GM12801 (cell line): Measurements from ENCODE around the gene APOBEC3H.
"Not testable (repeated sequence)": the region's sequence is repeated elsewhere in the genome, so short reads cannot be mapped to it uniquely, and the experiment has no call there.

ENCODE experiments used
- TF ChIP-seq, protein P1 (sequence below): IDR thresholded peaks from one replicate; pipeline ENCODE4 v1.5.1; 2011; ENCODE audit warnings: control low read depth; ENCODE audit not compliant: insufficient read length; ENCODE audit errors: extremely low read depth

Gene APOBEC3H

DNA sequence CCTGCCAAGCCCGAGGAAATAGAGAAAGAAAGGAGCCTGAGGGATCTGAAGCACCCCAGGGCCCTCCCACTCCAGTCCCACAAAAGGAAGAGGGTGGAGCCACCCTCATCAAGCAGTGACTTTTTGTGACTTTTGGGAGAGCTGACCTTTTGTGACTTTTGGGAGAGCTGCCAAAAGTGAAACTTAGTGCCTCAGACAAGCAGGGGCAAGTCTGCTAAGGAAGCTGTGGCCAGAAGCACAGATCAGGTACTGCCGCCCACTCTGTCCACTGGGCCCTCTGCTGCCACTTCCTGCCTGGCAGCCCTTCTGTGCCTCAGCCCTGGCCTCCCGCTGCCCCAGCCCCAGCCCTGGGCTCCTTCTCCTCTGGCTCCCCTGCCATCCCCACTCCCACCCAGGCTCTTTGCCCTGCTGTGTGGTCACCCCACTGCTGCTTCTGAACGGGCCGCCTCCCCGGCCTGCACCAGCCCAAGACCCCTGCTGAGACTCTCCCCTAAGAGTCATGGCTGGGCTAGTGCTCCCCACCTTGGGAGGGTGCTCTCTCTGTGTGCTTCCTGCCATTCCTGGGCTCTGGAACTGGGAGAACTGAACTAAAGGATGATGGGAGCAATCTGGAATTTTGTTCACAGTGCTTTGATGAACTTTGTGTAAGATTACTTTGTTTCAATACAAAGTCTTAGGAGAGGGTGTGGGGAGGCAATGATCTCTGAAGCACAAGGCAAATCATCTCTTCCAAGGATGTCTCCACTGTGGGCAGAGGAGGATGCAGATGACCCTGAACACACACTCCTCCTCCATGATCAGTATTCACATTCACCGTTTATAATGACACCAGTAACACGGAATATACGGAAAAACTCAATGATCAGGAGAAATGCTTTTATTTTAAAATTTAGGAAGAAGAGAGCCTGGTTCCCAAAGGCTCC is at the start of gene APOBEC3H:
Gene APOBEC3H (plus strand): TSS at position 147 of the 923 bp plus-strand sequence. CDS start 3,035 bp downstream, outside the sequence.
- TF ChIP-seq, protein P1, sequence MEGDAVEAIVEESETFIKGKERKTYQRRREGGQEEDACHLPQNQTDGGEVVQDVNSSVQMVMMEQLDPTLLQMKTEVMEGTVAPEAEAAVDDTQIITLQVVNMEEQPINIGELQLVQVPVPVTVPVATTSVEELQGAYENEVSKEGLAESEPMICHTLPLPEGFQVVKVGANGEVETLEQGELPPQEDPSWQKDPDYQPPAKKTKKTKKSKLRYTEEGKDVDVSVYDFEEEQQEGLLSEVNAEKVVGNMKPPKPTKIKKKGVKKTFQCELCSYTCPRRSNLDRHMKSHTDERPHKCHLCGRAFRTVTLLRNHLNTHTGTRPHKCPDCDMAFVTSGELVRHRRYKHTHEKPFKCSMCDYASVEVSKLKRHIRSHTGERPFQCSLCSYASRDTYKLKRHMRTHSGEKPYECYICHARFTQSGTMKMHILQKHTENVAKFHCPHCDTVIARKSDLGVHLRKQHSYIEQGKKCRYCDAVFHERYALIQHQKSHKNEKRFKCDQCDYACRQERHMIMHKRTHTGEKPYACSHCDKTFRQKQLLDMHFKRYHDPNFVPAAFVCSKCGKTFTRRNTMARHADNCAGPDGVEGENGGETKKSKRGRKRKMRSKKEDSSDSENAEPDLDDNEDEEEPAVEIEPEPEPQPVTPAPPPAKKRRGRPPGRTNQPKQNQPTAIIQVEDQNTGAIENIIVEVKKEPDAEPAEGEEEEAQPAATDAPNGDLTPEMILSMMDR = no peak

DNA sequence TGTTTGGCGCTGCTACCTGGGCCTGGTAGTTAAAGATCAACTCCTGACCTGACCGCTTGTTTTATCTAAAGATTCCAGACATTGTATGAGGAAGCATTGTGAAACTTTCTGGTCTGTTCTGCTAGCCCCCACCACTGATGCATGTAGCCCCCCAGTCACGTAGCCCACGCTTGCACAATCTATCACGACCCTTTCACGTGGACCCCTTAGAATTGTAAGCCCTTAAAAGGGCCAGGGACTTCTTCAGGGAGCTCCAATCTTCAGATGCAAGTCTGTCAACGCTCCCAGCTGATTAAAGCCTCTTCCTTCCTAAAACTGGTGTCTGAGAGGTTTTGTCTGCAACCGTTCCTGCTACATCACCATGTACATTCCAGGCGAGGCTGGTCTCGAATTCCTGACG is 41.4 kb upstream of the APOBEC3H start:
- TF ChIP-seq, protein P1 = no peak

DNA sequence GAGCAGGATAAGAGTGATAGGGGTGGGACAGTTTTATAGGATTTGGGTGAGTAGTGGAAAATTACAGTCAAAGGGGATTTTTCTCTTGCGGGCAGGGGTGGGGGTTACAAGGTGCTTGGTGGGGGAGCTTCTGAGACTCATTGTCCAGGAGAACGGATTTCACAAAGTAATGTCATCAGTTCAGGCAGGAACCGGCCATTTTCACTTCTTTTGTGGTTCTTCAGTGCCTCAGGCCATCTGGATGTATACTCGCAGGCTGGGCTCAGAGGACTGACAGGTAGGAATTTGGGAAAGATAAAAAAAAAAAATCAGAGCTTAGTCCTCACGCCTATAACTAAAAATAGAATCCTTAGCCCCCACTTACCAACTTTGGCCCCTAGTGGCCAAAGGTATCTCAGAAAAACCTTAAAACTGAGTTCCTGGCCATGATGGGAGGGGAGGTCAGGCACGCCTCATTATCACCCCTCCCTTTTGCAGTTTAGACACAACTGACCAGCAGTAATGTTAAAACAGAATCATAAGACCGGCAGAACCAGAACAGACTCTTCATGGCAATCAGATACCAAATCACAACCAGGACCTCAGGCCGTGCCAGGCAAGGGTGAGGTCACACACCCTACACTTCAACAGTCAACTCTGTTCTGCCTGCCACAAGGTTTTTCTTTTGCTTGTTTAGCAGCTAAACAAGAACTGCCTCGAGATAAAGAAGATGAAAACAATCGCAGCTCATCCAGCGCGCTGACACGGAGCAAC is 28.8 kb upstream of the APOBEC3H start:
- TF ChIP-seq, protein P1 = no peak

DNA sequence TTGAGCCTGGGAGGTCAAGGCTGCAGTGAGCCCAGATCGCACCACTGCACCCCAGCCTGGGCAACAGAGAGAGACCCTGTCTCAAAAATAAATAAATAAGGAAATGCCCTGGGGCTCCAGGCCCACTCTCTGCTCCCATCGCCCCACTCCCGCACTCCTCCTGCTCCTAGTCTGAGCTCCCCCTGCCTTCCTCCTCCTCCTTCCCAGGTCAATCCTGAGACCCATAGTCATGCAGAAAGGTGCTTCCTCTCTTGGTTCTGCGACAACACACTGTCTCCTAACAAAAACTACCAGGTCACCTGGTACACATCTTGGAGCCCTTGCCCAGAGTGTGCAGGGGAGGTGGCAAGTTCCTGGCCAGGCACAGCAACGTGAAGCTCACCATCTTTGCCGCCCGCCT is 26.9 kb upstream of the APOBEC3H start:
- TF ChIP-seq, protein P1 = no peak

DNA sequence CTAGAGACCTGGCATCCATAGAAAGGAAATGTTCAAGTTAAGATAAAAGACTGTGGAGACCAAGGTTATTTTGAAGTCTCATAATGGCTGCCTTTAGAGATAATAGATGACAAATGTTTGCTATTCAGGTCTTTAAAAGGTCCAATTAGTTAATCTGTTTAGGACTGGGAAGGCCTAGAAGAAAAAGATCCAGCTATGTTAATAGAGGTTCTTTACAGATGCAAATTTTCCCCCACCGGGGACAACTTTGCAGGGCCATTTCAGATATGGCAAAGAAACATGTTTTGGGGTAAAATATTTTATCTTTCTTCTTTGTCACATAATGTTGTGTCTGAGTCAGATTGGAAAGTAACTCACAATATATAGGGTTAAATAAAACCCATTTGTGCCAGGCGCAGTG is 23.1 kb upstream of the APOBEC3H start:
- TF ChIP-seq, protein P1 = no peak

DNA sequence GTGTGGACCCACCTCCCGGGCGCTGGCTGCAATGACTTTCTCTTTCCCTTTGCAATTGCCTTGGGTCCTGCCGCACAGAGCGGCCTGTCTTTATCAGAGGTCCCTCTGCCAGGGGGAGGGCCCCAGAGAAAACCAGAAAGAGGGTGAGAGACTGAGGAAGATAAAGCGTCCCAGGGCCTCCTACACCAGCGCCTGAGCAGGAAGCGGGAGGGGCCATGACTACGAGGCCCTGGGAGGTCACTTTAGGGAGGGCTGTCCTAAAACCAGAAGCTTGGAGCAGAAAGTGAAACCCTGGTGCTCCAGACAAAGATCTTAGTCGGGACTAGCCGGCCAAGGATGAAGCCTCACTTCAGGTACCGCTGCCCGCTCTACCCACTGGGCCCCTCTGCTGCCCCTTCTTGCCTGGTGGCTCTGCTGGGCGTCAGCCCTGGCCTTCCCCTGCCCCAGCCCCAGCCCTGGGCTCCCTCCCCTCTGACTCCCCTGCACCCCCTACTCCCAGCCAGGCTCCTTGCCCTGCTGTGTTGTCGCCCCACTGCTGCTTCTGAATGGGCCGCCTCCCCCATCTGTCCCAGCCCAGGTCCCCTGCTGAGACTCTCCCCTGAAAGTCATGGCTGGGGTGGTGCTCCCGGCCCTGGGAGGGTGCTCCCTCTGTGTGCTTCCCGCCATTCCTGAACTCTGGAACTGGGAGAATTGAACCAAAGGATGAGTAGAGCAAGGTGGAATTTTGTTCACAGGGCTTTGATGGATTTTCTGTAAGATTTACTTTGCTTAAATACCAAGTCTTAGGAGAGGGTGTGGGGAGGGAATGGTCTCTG is 19.8 kb upstream of the APOBEC3H start, which contains the start of gene APOBEC3G:
Gene APOBEC3G (plus strand): TSS at position 250 of the 815 bp plus-strand sequence. CDS start 87 bp downstream, at position 337.
- TF ChIP-seq, protein P1 = not testable (repeated sequence)

DNA sequence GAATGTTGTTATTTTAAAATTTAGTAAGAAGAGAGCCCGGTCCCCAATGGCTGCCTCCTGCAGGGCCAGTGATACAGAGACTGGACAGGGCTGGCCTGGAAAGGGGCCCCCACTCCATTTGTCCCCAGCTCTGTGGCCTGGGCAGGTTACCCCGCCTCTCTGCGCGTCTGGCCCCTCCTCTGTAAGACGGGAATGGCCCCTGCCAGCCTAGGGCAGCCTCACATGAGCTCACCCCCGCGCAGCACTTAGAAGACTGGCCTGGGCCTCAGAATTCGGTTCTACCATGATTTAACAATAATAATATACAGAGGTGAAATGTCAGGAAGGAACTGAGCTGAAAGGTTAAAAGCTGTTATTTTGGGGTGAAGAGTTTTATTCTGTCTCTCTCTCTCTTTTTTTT is 18.7 kb upstream of the APOBEC3H start:
- TF ChIP-seq, protein P1 = no peak
